Fibroblast of pulmonary artery (primary cell): ENCODE results near the gene RGSL1.

Experiments used
- DNase-seq: peaks from one replicate; pipeline ENCODE4 v3.0.0-alpha.2; 2010; ENCODE audit warnings: low read depth
- H3K4me3 ChIP-seq: replicated peaks from 2 replicates; pipeline ENCODE4 v1.5.1; 2011; ENCODE audit warnings: low read depth, mild to moderate bottlenecking, control low read depth, low read length, moderate library complexity
- TF ChIP-seq, protein P1 (sequence below): IDR thresholded peaks from 2 replicates; pipeline ENCODE4 v1.5.1; 2011; ENCODE audit warnings: mild to moderate bottlenecking, control low read depth, low read length, inconsistent platforms; ENCODE audit errors: missing control alignments

Gene RGSL1

DNA sequence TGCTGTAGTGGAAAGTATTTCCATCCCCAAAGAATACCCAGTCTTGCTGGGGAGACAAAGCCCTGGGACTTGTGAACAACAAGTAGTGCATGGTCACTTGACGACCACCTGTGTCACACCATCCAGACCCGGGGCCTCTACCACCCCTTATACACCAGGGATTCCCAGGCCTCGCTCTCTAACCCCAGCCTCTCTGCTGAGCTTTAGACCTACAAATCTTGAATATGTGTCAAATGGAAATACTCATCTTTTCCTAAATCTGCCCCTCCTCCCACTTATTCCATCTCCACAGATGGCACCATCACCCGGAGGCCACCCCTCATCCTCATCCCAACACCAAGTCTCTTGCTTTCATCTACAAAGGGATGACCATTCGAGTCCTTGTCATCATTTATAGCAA is 140.0 kb downstream of the RGSL1 start:
- TF ChIP-seq, protein P1, sequence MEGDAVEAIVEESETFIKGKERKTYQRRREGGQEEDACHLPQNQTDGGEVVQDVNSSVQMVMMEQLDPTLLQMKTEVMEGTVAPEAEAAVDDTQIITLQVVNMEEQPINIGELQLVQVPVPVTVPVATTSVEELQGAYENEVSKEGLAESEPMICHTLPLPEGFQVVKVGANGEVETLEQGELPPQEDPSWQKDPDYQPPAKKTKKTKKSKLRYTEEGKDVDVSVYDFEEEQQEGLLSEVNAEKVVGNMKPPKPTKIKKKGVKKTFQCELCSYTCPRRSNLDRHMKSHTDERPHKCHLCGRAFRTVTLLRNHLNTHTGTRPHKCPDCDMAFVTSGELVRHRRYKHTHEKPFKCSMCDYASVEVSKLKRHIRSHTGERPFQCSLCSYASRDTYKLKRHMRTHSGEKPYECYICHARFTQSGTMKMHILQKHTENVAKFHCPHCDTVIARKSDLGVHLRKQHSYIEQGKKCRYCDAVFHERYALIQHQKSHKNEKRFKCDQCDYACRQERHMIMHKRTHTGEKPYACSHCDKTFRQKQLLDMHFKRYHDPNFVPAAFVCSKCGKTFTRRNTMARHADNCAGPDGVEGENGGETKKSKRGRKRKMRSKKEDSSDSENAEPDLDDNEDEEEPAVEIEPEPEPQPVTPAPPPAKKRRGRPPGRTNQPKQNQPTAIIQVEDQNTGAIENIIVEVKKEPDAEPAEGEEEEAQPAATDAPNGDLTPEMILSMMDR = no peak
- no peak overlapping the region for H3K4me3 ChIP-seq
- no peak for DNase-seq

DNA sequence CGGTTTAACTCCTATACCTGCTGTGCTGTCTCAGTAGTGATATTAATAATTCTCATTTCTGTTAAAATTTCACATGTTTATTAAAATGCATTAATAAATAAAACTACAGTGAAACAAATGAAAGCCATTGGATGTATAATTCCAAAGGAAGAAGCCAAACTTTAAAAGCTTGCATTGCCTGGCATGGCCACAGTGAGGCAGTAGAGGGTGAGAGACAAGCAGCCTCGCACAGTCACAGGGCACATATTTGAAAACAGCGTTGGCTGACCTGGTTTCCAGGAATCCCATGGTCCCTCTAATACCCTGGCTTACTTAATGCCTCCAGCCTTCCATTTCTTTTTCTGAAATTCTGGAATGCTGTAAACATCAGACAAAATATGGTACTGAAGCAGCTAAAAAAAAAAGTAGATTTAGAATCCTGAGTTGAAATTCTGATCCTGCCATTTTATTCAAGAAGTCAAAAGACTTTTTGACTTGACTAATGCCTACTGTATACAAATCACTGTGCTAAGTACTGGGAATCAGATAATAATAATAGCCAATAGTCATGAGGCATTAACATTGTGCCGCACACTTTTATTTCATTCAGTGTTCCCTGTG is 145.8 kb downstream of the RGSL1 start:
- H3K4me3 ChIP-seq = no peak overlapping the region
- TF ChIP-seq, protein P1 = peak; percentile 97
- peak; percentile 85 for DNase-seq

- no peak overlapping the region for H3K4me3 ChIP-seq
- DNase-seq = no peak
- TF ChIP-seq, protein P1 = no peak
These were observed 147.0 kb downstream of the RGSL1 start for GRCh38 chr1:182596934-182597333.

DNA sequence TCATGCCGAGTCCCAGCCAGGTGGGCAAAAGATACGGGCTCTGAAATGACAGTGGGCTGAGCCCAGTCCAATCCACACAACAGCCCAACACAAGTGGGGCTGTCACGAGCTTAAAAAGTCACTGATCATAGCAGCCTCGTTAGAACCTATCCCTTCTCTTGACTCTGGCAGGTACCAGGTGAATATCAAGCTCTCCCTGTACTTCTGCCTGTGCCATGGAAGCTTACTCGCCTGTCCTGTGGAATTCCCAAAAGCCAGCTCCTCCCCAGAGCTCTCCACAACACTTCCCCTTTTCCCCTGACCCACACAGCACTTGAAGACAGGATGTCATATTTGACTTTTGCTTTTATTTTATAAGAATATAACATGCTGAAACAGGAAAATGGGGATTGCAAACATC is 148.3 kb downstream of the RGSL1 start:
- H3K4me3 ChIP-seq = no peak overlapping the region
- DNase-seq = no peak
- TF ChIP-seq, protein P1 = no peak

GRCh38 chr1:182599339-182599738 is 149.4 kb downstream of the RGSL1 start:
- DNase-seq = no peak
- TF ChIP-seq, protein P1 = peak; percentile 32
- H3K4me3 ChIP-seq = no peak overlapping the region

- no peak for DNase-seq
- H3K4me3 ChIP-seq = no peak overlapping the region
- TF ChIP-seq, protein P1 = no peak
These were observed 150.2 kb downstream of the RGSL1 start for GRCh38 chr1:182600036-182600713.
